Peyer's patch (tissue), 4 donors: Measurements from ENCODE around the gene APELA.

ENCODE experiments used
- POLR2A ChIP-seq, 2 donors: fragments of 450-650 bp; IDR thresholded peaks; one replicate each; pipeline ENCODE4 v1.5.1; 2017; ENCODE audit warnings: antibody characterized with exemption in 2 of 2, mild to moderate bottlenecking in 2 of 2, moderate library complexity in 2 of 2
- TF ChIP-seq, protein P1 (sequence below), 6 experiments: fragments of 450-650 bp in 4 of 6; fragments of 200-600 bp in 2 of 6; sonication (generic) in 1 of 6; IDR thresholded peaks; one replicate each; pipeline ENCODE4 v1.5.1; 2017 to 2019; ENCODE audit warnings: antibody characterized with exemption in 6 of 6, mild to moderate bottlenecking in 3 of 6, moderate library complexity in 1 of 6

- TF ChIP-seq POLR2A (IDR thresholded peaks at IDR 0.05): no peak
- TF ChIP-seq, protein P1, sequence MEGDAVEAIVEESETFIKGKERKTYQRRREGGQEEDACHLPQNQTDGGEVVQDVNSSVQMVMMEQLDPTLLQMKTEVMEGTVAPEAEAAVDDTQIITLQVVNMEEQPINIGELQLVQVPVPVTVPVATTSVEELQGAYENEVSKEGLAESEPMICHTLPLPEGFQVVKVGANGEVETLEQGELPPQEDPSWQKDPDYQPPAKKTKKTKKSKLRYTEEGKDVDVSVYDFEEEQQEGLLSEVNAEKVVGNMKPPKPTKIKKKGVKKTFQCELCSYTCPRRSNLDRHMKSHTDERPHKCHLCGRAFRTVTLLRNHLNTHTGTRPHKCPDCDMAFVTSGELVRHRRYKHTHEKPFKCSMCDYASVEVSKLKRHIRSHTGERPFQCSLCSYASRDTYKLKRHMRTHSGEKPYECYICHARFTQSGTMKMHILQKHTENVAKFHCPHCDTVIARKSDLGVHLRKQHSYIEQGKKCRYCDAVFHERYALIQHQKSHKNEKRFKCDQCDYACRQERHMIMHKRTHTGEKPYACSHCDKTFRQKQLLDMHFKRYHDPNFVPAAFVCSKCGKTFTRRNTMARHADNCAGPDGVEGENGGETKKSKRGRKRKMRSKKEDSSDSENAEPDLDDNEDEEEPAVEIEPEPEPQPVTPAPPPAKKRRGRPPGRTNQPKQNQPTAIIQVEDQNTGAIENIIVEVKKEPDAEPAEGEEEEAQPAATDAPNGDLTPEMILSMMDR (IDR thresholded peaks at IDR 0.05): no peak
Observed at GRCh38 chr4:164871673-164872072, 5.3 kb upstream of the APELA start.
